Hepatic stellate cell (primary cell): ENCODE data around the gene ANKRD13B.

ENCODE experiments used
- DNase-seq: peaks from one replicate; pipeline ENCODE4 v3.0.0; 2011; ENCODE audit warnings: low spot score

ANKRD13B gene

GRCh38 chr17:29568331-29569244 lies 24.3 kb upstream of the ANKRD13B start, which contains the start of gene TP53I13:
Gene TP53I13, plus strand, starts transcription at chr17:29568701. Its CDS starts 58 bp downstream, at chr17:29568759.
- peak; percentile 84 for DNase-seq

GRCh38 chr17:29569245-29569950 lies 23.5 kb upstream of the ANKRD13B start:
- DNase-seq, result peak; percentile 66

- no peak for DNase-seq
Measured at GRCh38 chr17:29570521-29570920, 22.4 kb upstream of the ANKRD13B start.

- DNase-seq, result no peak
Measured at GRCh38 chr17:29571486-29571882, 21.4 kb upstream of the ANKRD13B start.

- no peak for DNase-seq
Measured at GRCh38 chr17:29571883-29572681, 20.9 kb upstream of the ANKRD13B start.

GRCh38 chr17:29572691-29573557 lies 20.0 kb upstream of the ANKRD13B start:
- peak; percentile 81 for DNase-seq

- DNase-seq, result no peak
Measured at GRCh38 chr17:29573558-29573869, 19.4 kb upstream of the ANKRD13B start.

- DNase-seq, result no peak
Measured at GRCh38 chr17:29573871-29574731, 18.8 kb upstream of the ANKRD13B start.

- no peak for DNase-seq
Measured at GRCh38 chr17:29574732-29575510, 18.0 kb upstream of the ANKRD13B start.

- no peak for DNase-seq
Measured at GRCh38 chr17:29575511-29576213, 17.3 kb upstream of the ANKRD13B start.

GRCh38 chr17:29576214-29577000 lies 16.5 kb upstream of the ANKRD13B start:
- no peak for DNase-seq

- DNase-seq, result no peak
Measured at GRCh38 chr17:29577001-29577370, 15.9 kb upstream of the ANKRD13B start.

GRCh38 chr17:29577385-29578211 lies 15.3 kb upstream of the ANKRD13B start:
- DNase-seq, result no peak

- DNase-seq, result no peak
Measured at GRCh38 chr17:29578626-29579485, 14.1 kb upstream of the ANKRD13B start.

- peak; percentile 95 for DNase-seq
Measured at GRCh38 chr17:29579866-29580771, 12.8 kb upstream of the ANKRD13B start.
